IPS-18c (cell line): ENCODE results near the gene PTGR1.
A peak's percentile ranks its signal among the peaks of the same experiment; 100 is the strongest.
"Not testable (repeated sequence)": the region's sequence is repeated elsewhere in the genome, so short reads cannot be mapped to it uniquely, and the experiment has no call there.

Source experiments
- H3K4me3 ChIP-seq: 2 replicates; pipeline ENCODE4 v1.7.0; 2013; ENCODE audit warnings: low read depth, mild to moderate bottlenecking, low read length, moderate library complexity; ENCODE audit not compliant: insufficient read depth
- H3K9me3 ChIP-seq: one replicate; pipeline ENCODE4 v1.6.1; 2013; ENCODE audit warnings: mild to moderate bottlenecking, low read length, moderate library complexity; ENCODE audit not compliant: control insufficient read depth, insufficient read depth

PTGR1 gene

GRCh38 chr9:111572950-111573604 is 26.4 kb downstream of the PTGR1 start:
- Histone ChIP-seq H3K9me3 (peaks cover 10% of the 10 kb centered on the region), H3K4me3 (no peak overlapping the region)

- peaks cover 15% of the 10 kb centered on the region for H3K9me3 ChIP-seq
- not testable (repeated sequence) for H3K4me3 ChIP-seq
Measured at GRCh38 chr9:111568127-111568526, 31.3 kb downstream of the PTGR1 start.

DNA sequence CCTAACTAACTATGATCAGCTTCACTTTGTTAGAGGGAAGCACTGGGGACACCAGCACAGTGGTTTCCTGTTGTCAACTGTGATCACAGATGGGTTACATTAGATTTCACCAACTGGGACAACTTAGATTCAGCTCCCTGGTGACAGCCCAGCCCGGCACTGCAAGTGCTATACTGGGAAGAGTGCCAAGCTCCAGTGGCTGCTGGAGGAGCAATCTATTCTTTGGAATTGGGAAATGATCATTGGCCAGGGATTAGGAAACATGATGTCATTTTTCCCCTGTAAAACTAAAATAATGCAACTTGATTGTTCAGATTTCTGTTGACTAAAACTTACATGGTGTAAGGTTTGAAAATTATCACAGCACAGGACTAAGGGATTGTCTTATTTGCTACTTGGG is 33.2 kb downstream of the PTGR1 start:
- Histone ChIP-seq H3K4me3 (no peak overlapping the region), H3K9me3 (peaks cover 10% of the 10 kb centered on the region)

DNA sequence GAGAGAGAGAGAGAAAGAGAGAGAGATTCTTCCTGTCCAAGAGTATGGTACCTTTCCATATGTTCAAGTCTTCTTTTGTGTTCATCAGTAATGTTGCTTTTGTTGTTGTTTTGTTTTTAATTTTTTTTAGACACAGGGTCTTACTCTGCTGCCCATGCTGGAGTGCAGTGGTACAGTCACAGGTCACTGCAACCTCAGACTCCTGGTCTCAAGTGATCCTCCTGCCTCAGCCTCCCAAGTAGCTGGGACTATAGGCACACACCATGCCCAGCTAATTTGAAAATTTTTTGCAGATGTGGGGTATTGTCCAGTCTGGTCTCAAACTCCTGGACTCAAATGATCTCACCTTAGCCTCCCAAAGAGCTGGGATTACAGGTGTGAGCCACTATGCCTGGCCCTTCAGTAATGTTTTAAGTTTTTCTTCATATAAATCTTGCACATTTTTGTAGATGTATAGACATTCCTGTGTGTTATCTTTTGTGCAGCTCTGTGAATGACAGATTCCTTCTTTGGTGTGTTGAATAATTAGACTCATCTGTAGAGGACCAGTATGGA is 38.2 kb downstream of the PTGR1 start:
- H3K9me3 ChIP-seq: peaks cover 2% of the 10 kb centered on the region
- no peak overlapping the region for H3K4me3 ChIP-seq

DNA sequence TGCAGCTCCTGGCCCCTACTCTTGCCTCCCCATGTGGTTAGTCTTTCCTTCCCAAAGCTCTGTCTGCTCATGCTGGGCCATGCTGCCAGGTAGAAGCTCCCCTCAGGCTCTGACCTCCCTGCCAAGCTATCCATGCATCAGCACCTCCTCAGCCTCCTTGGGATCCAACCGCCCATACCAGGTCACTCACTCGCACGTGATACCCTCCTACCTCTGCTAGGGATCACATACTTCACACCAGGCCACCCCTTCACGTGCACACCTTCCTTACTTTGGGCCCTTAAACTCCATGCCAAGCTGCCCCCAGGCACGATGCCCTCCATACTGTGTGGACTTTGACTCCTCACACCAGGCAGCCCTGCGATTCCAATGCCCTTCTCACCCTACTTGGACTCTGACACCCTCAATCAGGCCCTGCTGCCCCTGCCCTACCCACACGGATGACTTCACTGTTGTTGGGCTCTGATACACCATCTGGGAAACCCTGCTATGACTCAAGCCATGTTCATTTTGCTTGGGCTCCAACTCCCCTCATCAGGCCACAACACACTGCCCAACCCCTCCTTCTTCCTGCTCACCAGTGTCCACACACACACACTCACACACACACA is 40.3 kb downstream of the PTGR1 start:
- Histone ChIP-seq H3K4me3 (no peak overlapping the region), H3K9me3 (peaks cover 2% of the 10 kb centered on the region)

DNA sequence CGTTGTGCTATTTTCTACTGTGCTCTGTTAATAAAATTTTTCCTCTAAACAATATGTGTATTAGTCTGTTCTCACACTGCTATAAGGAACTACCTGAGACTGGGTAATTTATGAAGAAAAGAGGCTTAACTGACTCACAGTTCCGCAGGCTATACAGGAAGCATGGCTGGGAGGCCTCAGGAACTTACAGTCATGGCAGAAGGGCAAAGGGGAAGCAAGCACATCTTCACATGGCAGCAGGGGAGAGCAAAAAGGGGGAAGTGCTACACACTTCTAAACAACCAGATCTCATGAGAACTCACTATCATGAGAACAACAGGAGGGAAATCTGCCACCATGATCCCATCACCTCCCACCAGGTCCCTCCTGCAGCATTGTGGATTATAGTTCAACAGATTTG is 44.0 kb downstream of the PTGR1 start:
- not testable (repeated sequence) for H3K9me3 ChIP-seq, H3K4me3 ChIP-seq

- Histone ChIP-seq H3K9me3 (peaks cover 6% of the 10 kb centered on the region), H3K4me3 (no peak overlapping the region)
Measured at GRCh38 chr9:111548623-111549022, 50.8 kb downstream of the PTGR1 start.

DNA sequence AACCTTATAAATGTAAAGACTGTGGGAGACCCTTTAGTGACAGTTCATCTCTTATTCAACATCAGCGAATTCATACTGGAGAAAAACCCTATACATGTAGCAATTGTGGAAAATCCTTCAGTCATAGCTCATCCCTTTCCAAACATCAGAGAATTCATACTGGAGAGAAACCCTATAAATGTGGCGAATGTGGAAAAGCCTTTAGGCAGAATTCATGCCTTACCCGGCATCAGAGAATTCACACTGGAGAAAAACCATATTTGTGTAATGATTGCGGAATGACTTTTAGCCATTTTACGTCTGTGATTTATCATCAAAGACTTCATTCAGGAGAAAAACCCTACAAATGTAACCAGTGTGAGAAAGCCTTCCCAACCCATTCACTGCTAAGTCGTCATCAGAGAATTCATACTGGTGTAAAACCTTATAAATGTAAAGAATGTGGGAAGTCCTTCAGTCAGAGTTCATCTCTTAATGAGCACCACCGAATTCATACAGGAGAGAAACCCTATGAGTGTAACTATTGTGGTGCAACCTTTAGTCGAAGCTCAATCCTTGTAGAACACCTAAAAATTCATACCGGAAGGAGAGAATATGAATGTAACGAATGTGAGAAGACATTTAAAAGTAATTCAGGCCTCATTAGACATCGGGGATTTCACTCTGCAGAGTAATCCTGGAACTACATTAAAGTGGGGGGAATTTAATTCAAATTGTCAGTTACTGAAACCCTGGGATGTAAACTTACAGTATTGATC is 56.8 kb downstream of the PTGR1 start:
- Histone ChIP-seq H3K4me3 (no peak overlapping the region; the same call in 1 of the 2 replicates), H3K9me3 (peaks cover 33% of the 10 kb centered on the region)

- Histone ChIP-seq H3K9me3 (peaks cover 17% of the 10 kb centered on the region), H3K4me3 (no peak overlapping the region)
Measured at GRCh38 chr9:111533099-111533790, 66.2 kb downstream of the PTGR1 start.

GRCh38 chr9:111531716-111532115 is 67.7 kb downstream of the PTGR1 start:
- Histone ChIP-seq H3K9me3 (peaks cover 6% of the 10 kb centered on the region), H3K4me3 (no peak overlapping the region)

- no peak overlapping the region for H3K4me3 ChIP-seq
- H3K9me3 ChIP-seq: peaks cover 2% of the 10 kb centered on the region
Measured at GRCh38 chr9:111529787-111530186, 69.7 kb downstream of the PTGR1 start.

DNA sequence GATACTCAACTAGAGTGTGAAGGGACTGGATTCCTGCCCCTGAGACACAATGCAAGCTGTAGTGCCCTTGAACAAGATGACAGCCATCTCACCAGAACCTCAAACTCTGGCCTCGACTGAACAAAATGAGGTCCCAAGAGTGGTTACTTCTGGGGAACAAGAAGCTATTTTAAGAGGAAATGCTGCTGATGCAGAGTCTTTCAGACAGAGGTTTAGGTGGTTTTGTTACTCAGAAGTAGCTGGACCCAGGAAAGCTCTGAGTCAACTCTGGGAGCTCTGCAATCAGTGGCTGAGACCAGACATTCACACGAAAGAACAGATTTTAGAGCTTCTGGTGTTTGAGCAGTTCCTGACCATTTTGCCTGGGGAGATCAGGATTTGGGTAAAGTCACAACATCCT is 72.1 kb downstream of the PTGR1 start:
- Histone ChIP-seq H3K9me3 (peaks cover 2% of the 10 kb centered on the region), H3K4me3 (no peak overlapping the region)

GRCh38 chr9:111525056-111525977 is 74.1 kb downstream of the PTGR1 start, which contains the start of gene ZNF483:
TSS of gene ZNF483 (plus strand) at chr9:111525179. CDS start at chr9:111527396, 2,217 bp downstream.
- peak within 1 kb of the TSS; percentile 97 for H3K4me3 ChIP-seq
- no peaks in the 10 kb centered on the region for H3K9me3 ChIP-seq

- peak overlapping the region; percentile 97; the same call in 1 of the 2 replicates for H3K4me3 ChIP-seq
- no peaks in the 10 kb centered on the region for H3K9me3 ChIP-seq
Measured at GRCh38 chr9:111524731-111525055, 74.8 kb downstream of the PTGR1 start.

DNA sequence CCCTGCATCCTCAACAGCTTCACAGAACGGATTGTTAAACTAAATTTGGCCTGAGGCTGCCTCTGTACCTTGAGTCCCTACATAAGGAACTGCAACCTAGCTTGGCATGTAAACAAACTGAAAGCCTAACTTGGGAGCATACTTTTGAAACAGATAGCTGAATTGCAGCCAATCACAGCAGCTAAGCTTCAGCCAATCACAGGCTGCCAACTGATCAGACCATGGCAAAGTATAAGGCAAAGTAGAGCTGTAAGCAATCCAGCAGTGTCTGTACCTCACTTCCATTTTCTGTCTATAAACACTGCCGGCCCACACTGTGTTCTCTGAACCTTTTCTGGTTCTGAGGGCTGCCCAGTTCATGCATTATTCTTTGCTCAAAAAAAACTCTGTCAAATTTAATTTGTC is 83.4 kb downstream of the PTGR1 start:
- no peak overlapping the region for H3K4me3 ChIP-seq
- no peaks in the 10 kb centered on the region for H3K9me3 ChIP-seq

- Histone ChIP-seq H3K4me3 (no peak overlapping the region), H3K9me3 (peaks cover 6% of the 10 kb centered on the region)
Measured at GRCh38 chr9:111514967-111515366, 84.5 kb downstream of the PTGR1 start.
